Panc1 (cell line): Measurements from ENCODE around the gene ZFYVE28. TPM values are rescaled to one million over a fixed set of nuclear protein-coding genes. Genes with fewer than 3 reads are reported as not detected.

Source experiments
- ATAC-seq: fragments of 200-7000 bp; cut with Tn5 transposase; 2 replicates; pipeline ENCODE4 v1.9.1; 2020; ENCODE audit warnings: mild to moderate bottlenecking, moderate library complexity
- BruUV-seq: library from RNA; stranded (reverse); fragments of 400-500 nt; replicated peaks from 2 replicates; lab custom pipeline; 2021; lab: Mats Ljungman, UMichigan
- CTCF ChIA-PET: fragments of 300-600 bp; sonication (Branson Sonifier 250); formaldehyde crosslinking; loops from one replicate; lab custom pipeline; 2022; ENCODE audit warnings: antibody characterized with exemption; lab: Charles Lee
- POLR2A ChIA-PET: fragments of 300-600 bp; sonication (Branson Sonifier 250); formaldehyde crosslinking; loops from one replicate; lab custom pipeline; 2022; ENCODE audit warnings: antibody characterized with exemption; lab: Charles Lee
- DNase-seq: peaks from one replicate; pipeline ENCODE4 v3.0.0-alpha.2; 2010; ENCODE audit warnings: low read depth, low spot score
- H3K27ac ChIP-seq: 2 replicates; pipeline ENCODE4 v1.5.1; 2011; ENCODE audit warnings: mild to moderate bottlenecking, low read length, inconsistent platforms
- H3K27me3 ChIP-seq: fragments of 200-500 bp; sonication (Bioruptor generic); 2 replicates; pipeline ENCODE4 v1.6.0; 2014; ENCODE audit warnings: low read length, inconsistent platforms; ENCODE audit not compliant: control insufficient read depth, insufficient read depth
- H3K36me3 ChIP-seq: fragments of 200-500 bp; sonication (Bioruptor generic); 2 replicates; pipeline ENCODE4 v1.5.1; 2014; ENCODE audit warnings: inconsistent platforms, mild to moderate bottlenecking, low read length, moderate library complexity; ENCODE audit not compliant: control insufficient read depth, insufficient read depth
- H3K4me1 ChIP-seq: 2 replicates; pipeline ENCODE4 v1.5.1; 2011; ENCODE audit warnings: inconsistent platforms, mild to moderate bottlenecking, low read length, moderate library complexity; ENCODE audit not compliant: control insufficient read depth, insufficient read depth
- H3K4me3 ChIP-seq, 2 experiments: 2 replicates each; pipeline ENCODE4 v1.5.1; 2011 to 2012; ENCODE audit warnings: low read depth in 2 of 2, low read length in 2 of 2, mild to moderate bottlenecking in 2 of 2, inconsistent platforms in 1 of 2, moderate library complexity in 1 of 2
- H3K9me3 ChIP-seq: fragments of 200-500 bp; sonication (Bioruptor generic); 2 replicates; pipeline ENCODE4 v1.5.1; 2014; ENCODE audit warnings: low read depth, mild to moderate bottlenecking, inconsistent platforms, low read length, moderate library complexity; ENCODE audit not compliant: control insufficient read depth, insufficient read depth
- CTCF ChIP-seq: fragments of 450-650 bp; IDR thresholded peaks from 2 replicates; pipeline ENCODE4 v1.5.1; 2017; ENCODE audit warnings: mild to moderate bottlenecking
- POLR2AphosphoS5 ChIP-seq: IDR thresholded peaks from 2 replicates; pipeline ENCODE4 v1.6.1; 2012; ENCODE audit warnings: mild to moderate bottlenecking, low read depth, low read length, moderate library complexity
- REST ChIP-seq, 2 experiments: IDR thresholded peaks; 2 replicates each; pipeline ENCODE4 v1.6.1; 2011 to 2012; ENCODE audit warnings: low read depth in 2 of 2, control low read depth in 1 of 2, low read length in 1 of 2, mild to moderate bottlenecking in 1 of 2, moderate library complexity in 1 of 2; ENCODE audit not compliant: insufficient read depth in 1 of 2
- SIN3A ChIP-seq: IDR thresholded peaks from 2 replicates; pipeline ENCODE4 v1.6.1; 2012; ENCODE audit warnings: low read depth, mild to moderate bottlenecking, low read length, moderate library complexity, borderline replicate concordance; ENCODE audit not compliant: insufficient read depth
- TCF7L2 ChIP-seq: IDR thresholded peaks from 2 replicates; pipeline ENCODE4 v1.6.1; 2011; ENCODE audit warnings: mild to moderate bottlenecking, low read depth, low read length, inconsistent platforms
- in situ Hi-C: cut with HindIII; loops from 2 replicates; pipeline ENCODE4 v1.10.0; 2016; ENCODE audit warnings: low sequenced_read_pairs, low pct_unique_long_range_greater_than_20kb
- intact Hi-C: fragments of 100-400 bp; cut with micrococcal nuclease; formaldehyde crosslinking; loops from one replicate; pipeline ENCODE4 v1.10.0; 2022; ENCODE audit not compliant: unreplicated experiment
- total RNA-seq: library from RNA; stranded (reverse); gene quantifications from one replicate; pipeline ENCODE4 v1.2.1, GENCODE V29; 2021; ENCODE audit not compliant: unreplicated experiment

The ZFYVE28 gene
- total RNA-seq, 1 experiment from 2014 or later = 11.9 TPM

- intact Hi-C loops (no loop called here), in situ Hi-C loops (no loop called here)
- POLR2A ChIA-PET = no interaction called here
- TF ChIP-seq REST (IDR thresholded peaks at IDR 0.05; ENCODE audit: insufficient read depth in 1 of 2, low read depth in 2 of 2, low read length in 1 of 2) (no peak), POLR2AphosphoS5 (no peak), SIN3A (no peak), TCF7L2 (no peak), CTCF (no peak)
- ATAC-seq (no peak), DNase-seq (no peak)
- Histone ChIP-seq H3K27me3 (no peaks in the 10 kb centered on the region), H3K36me3 (no peaks in the 10 kb centered on the region), H3K27ac (no peak overlapping the region), H3K4me1 (no peaks in the 10 kb centered on the region), H3K4me3 (no peak overlapping the region), H3K9me3 (no peaks in the 10 kb centered on the region)
- CTCF ChIA-PET = no interaction called here
- BruUV-seq = no TSS peak
Observed at GRCh38 chr4:2395038-2395437, 23.4 kb downstream of the ZFYVE28 start.

GRCh38 chr4:2394528-2394927 lies 23.9 kb downstream of the ZFYVE28 start:
- ATAC-seq = peak; percentile 33; the same call in 1 of the 2 replicates
- no TSS peak for BruUV-seq
- POLR2A ChIA-PET = no interaction called here

More at GRCh38 chr4:2394528-2394927, 23.9 kb downstream of the ZFYVE28 start:
- no peak for DNase-seq
- Histone ChIP-seq H3K4me3 (no peak overlapping the region), H3K27me3 (no peaks in the 10 kb centered on the region), H3K4me1 (no peaks in the 10 kb centered on the region), H3K36me3 (no peaks in the 10 kb centered on the region), H3K27ac (no peak overlapping the region), H3K9me3 (no peaks in the 10 kb centered on the region)
- CTCF ChIA-PET = no interaction called here
- TF ChIP-seq POLR2AphosphoS5 (no peak), REST (IDR thresholded peaks at IDR 0.05; ENCODE audit: insufficient read depth in 1 of 2, low read depth in 2 of 2, low read length in 1 of 2) (no peak), CTCF (no peak), SIN3A (no peak), TCF7L2 (no peak)
- in situ Hi-C loops = no loop called here
- intact Hi-C loops = no loop called here
